AG04450 (cell line): ENCODE data around the gene TAS1R1. TPM values are rescaled to one million over a fixed set of nuclear protein-coding genes. Genes with fewer than 3 reads are reported as not detected.
A peak's percentile ranks its signal among the peaks of the same experiment; 100 is the strongest.

ENCODE experiments used
- CTCF ChIA-PET: fragments of 300-600, 350-600 bp; formaldehyde crosslinking; extraction: SDS; loops from one replicate; lab custom pipeline; 2022; ENCODE audit warnings: antibody characterized with exemption, inconsistent platforms; lab: Charles Lee
- POLR2A ChIA-PET: fragments of 350-600 bp; formaldehyde crosslinking; extraction: SDS; loops from one replicate; lab custom pipeline; 2021; ENCODE audit warnings: antibody characterized with exemption, inconsistent platforms; lab: Yijun Ruan, JAX
- DNase-seq: peaks from one replicate; pipeline ENCODE4 v3.0.0-alpha.2; 2011; ENCODE audit warnings: low read depth, low spot score
- H3K27ac ChIP-seq: one replicate; pipeline ENCODE4 v1.5.1; 2012; ENCODE audit warnings: low read depth, low read length, control low read depth
- H3K27me3 ChIP-seq: one replicate; pipeline ENCODE4 v1.6.0; 2012; ENCODE audit warnings: low read length; ENCODE audit not compliant: control insufficient read depth, insufficient read depth
- H3K4me3 ChIP-seq: 2 replicates; pipeline ENCODE4 v1.5.1; 2011; ENCODE audit warnings: mild to moderate bottlenecking, low read depth, low read length, control low read depth
- H3K9me3 ChIP-seq: 2 replicates; pipeline ENCODE4 v1.5.1; 2012; ENCODE audit warnings: low read length; ENCODE audit not compliant: control insufficient read depth, insufficient read depth
- polyA plus RNA-seq: library from polyadenylated mRNA; depleted of rRNA; stranded (reverse); fragments of >200 nt; gene quantifications from 2 replicates; pipeline ENCODE4 v1.2.3, GENCODE V29; 2011
- TF ChIP-seq, protein P1 (sequence below): IDR thresholded peaks from 2 replicates; pipeline ENCODE4 v1.5.1; 2011; ENCODE audit warnings: low read depth, low read length, control low read depth, inconsistent platforms

TAS1R1 gene
- polyA plus RNA-seq, 1 experiment: 0.05 TPM

DNA sequence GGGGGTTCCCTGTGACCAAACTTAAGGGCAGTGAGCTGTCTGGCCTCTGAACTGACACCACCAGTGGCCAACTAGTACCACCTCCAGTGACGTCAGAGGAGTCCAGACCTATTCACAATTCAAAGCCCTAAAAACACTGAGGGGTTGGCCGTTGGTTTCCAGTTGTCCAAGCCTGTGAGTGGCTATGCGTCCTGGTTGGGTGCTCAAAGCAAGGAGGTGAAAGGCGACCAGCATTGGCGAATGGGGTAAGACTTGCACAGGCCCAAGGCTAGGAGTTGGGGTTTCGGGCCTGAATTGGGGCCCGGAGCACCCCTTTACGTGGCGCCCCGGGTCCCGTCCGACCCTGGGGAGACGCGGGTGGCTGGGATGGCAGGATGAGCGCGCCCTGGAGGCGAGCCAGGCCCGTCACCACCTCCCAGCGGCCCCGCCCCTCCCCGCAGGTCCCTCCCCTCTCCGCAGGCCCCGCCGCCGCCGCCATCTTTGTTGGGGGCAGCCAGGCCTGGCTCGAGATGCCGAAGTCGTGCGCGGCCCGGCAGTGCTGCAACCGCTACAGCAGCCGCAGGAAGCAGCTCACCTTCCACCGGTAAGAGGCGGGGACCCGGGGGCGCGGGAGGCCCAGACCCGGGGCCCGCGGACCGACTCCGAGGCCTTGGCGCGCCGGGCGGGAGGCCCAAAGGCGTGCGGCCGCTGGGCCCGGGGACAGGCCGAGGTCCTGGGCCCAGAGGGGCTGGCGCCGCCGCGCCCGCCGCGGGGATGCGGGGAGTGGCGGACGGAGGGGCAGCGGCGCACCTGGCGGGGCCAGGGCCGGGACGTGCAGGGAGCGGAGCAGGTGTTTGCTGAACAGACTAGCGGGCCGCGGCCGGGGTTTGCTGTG, 69.8 kb downstream of the TAS1R1 start, which contains the start of gene THAP3:
TSS of gene THAP3 (plus strand) at position 159 of the 874 bp plus-strand sequence. CDS start at position 510, 351 bp downstream.
- CTCF ChIA-PET: interaction anchor here (0.6 to 1.0 kb wide), 2 partner anchors 11 to 22 kb away, joined by 3 read pairs; partner anchors contain the start of gene PHF13
- POLR2A ChIA-PET: interaction anchor here (0.6 to 1.6 kb wide), 3 partner anchors 16 to 137 kb away, joined by 3 to 6 read pairs (median 4); partner anchors contain the start of gene KLHL21

DNA sequence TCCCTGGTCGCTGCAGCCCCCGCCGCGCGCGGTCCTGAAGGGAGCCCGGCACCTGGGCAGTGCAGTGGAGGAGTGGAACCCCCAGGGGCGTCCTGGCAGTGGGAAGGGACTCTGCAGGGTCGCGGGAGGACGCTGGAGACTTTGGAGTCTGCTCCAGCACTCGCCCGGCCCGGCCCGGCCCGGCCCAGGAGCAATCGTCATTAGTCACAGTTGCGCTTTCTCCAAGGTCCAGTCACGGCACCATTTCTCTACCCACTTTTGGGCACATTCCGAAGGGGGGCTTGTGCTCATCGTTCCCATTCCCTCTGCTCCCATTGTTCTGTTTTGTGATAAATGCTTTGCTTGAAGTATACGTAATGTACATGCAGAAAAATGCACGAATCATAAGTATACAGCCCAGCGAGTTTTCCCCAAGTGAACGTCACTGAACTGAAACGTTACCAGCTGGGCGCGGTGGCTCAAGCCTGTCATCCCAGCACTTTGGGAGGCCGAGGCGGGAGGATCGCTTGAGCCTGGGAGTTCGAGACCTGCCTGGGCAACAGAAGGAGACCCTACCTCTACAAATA, 70.6 kb downstream of the TAS1R1 start:
- Histone ChIP-seq H3K27me3 (no peaks in the 10 kb centered on the region), H3K27ac (peak overlapping the region; percentile 61), H3K9me3 (no peaks in the 10 kb centered on the region; the same call in 1 of the 2 replicates), H3K4me3 (peak overlapping the region; percentile 78)
- CTCF ChIA-PET: no interaction called here
- TF ChIP-seq, protein P1, sequence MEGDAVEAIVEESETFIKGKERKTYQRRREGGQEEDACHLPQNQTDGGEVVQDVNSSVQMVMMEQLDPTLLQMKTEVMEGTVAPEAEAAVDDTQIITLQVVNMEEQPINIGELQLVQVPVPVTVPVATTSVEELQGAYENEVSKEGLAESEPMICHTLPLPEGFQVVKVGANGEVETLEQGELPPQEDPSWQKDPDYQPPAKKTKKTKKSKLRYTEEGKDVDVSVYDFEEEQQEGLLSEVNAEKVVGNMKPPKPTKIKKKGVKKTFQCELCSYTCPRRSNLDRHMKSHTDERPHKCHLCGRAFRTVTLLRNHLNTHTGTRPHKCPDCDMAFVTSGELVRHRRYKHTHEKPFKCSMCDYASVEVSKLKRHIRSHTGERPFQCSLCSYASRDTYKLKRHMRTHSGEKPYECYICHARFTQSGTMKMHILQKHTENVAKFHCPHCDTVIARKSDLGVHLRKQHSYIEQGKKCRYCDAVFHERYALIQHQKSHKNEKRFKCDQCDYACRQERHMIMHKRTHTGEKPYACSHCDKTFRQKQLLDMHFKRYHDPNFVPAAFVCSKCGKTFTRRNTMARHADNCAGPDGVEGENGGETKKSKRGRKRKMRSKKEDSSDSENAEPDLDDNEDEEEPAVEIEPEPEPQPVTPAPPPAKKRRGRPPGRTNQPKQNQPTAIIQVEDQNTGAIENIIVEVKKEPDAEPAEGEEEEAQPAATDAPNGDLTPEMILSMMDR: no peak
- POLR2A ChIA-PET: interaction anchor here (0.6 kb wide), 1 partner anchor 22 kb away, joined by 3 read pairs; no protein-coding TSS in a partner anchor
- DNase-seq: no peak

More for the DNA sequence above, 69.8 kb downstream of the TAS1R1 start, which contains the start of gene THAP3:
- no peak for DNase-seq
- H3K9me3 ChIP-seq: no peaks in the 10 kb centered on the region; the same call in 1 of the 2 replicates
- TF ChIP-seq, protein P1: no peak
- H3K4me3 ChIP-seq: peak within 1 kb of the TSS; percentile 78
- no peaks in the 10 kb centered on the region for H3K27me3 ChIP-seq
- H3K27ac ChIP-seq: peak within 1 kb of the TSS; percentile 68

DNA sequence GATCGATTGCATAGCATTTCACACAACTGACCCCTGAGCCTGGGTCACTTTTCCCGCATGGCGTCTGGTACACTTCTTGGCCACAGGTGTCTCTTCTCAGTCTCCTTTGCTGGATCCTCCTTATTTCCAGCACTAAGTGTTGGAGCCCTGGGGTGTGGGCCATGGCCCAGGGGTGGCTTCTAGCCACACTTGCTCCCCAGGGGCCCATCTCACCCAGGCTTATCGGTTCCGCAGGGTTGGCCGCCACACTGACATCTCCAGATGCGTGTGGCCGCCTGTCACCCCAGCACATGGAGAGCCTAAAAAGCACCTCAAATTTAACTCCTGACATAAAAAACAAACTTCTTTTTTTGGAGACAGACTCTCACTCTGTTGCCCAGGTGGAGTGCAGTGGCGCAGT, 71.9 kb downstream of the TAS1R1 start:
- no peak overlapping the region for H3K4me3 ChIP-seq
- no peaks in the 10 kb centered on the region; the same call in 1 of the 2 replicates for H3K9me3 ChIP-seq
- CTCF ChIA-PET: no interaction called here
- H3K27ac ChIP-seq: no peak overlapping the region
- POLR2A ChIA-PET: no interaction called here
- TF ChIP-seq, protein P1: no peak
- no peak for DNase-seq
- H3K27me3 ChIP-seq: no peaks in the 10 kb centered on the region

- no peaks in the 10 kb centered on the region; the same call in 1 of the 2 replicates for H3K9me3 ChIP-seq
- no peak overlapping the region for H3K4me3 ChIP-seq
- no peak for DNase-seq
- no peak overlapping the region for H3K27ac ChIP-seq
- H3K27me3 ChIP-seq: no peaks in the 10 kb centered on the region
- TF ChIP-seq, protein P1: no peak
- CTCF ChIA-PET: no interaction called here
- POLR2A ChIA-PET: no interaction called here
These were observed 72.9 kb downstream of the TAS1R1 start for GRCh38 chr1:6627841-6628545.
